MM.1S (cell line): ENCODE results near the gene TAGLN2.

Experiments used
- EZH2 ChIP-seq: fragments of 300-600 bp; sonication (generic); optimal IDR thresholded peaks from 2 replicates; pipeline ENCODE3; 2017; ENCODE audit warnings: low read depth, mild to moderate bottlenecking, antibody characterized with exemption, low read length, mixed read lengths
- EZH2phosphoT487 ChIP-seq: fragments of 300-600 bp; sonication (generic); IDR thresholded peaks from 2 replicates; pipeline ENCODE4 v1.6.1; 2018; ENCODE audit warnings: antibody characterized with exemption, low read length
- TF ChIP-seq, protein P1 (sequence below): fragments of 300-600 bp; sonication (generic); IDR thresholded peaks from 2 replicates; pipeline ENCODE4 v1.5.1; 2016; ENCODE audit warnings: antibody characterized with exemption, low read length, mixed read lengths

GRCh38 chr1:159881622-159882526 is 43.4 kb downstream of the TAGLN2 start:
- TF ChIP-seq, protein P1, sequence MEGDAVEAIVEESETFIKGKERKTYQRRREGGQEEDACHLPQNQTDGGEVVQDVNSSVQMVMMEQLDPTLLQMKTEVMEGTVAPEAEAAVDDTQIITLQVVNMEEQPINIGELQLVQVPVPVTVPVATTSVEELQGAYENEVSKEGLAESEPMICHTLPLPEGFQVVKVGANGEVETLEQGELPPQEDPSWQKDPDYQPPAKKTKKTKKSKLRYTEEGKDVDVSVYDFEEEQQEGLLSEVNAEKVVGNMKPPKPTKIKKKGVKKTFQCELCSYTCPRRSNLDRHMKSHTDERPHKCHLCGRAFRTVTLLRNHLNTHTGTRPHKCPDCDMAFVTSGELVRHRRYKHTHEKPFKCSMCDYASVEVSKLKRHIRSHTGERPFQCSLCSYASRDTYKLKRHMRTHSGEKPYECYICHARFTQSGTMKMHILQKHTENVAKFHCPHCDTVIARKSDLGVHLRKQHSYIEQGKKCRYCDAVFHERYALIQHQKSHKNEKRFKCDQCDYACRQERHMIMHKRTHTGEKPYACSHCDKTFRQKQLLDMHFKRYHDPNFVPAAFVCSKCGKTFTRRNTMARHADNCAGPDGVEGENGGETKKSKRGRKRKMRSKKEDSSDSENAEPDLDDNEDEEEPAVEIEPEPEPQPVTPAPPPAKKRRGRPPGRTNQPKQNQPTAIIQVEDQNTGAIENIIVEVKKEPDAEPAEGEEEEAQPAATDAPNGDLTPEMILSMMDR: no peak
- TF ChIP-seq EZH2phosphoT487 (no peak), EZH2 (no peak)
